DND-41 (cell line): ENCODE results near the gene TADA2B.
"Not testable (repeated sequence)": the region's sequence is repeated elsewhere in the genome, so short reads cannot be mapped to it uniquely, and the experiment has no call there.

Source experiments
- ATAC-seq: fragments of 200-7000 bp; cut with Tn5 transposase; 3 replicates; pipeline ENCODE4 v1.9.1; 2021; ENCODE audit warnings: low read depth; ENCODE audit not compliant: insufficient read depth
- DNase-seq: peaks from one replicate; pipeline ENCODE4 v3.0.0-alpha.2; 2020
- H2AFZ ChIP-seq: 2 replicates; pipeline ENCODE4 v1.6.0; 2012; ENCODE audit warnings: low read depth, low read length
- H3K27ac ChIP-seq: 2 replicates; pipeline ENCODE4 v1.5.1; 2012; ENCODE audit warnings: low read length, inconsistent platforms
- H3K27me3 ChIP-seq: fragments of 200-600 bp; sonication (generic); 2 replicates; pipeline ENCODE4 v1.6.0; 2012; ENCODE audit warnings: low read length, mild to moderate bottlenecking, inconsistent platforms; ENCODE audit not compliant: insufficient read depth, poor library complexity
- H3K36me3 ChIP-seq: 2 replicates; pipeline ENCODE4 v1.5.1; 2012; ENCODE audit warnings: low read length, inconsistent platforms; ENCODE audit not compliant: insufficient read depth
- H3K4me1 ChIP-seq: 2 replicates; pipeline ENCODE4 v1.5.1; 2012; ENCODE audit warnings: mild to moderate bottlenecking, low read length; ENCODE audit not compliant: insufficient read depth
- H3K4me2 ChIP-seq: 2 replicates; pipeline ENCODE4 v1.6.0; 2012; ENCODE audit warnings: mild to moderate bottlenecking, moderate library complexity, low read length, inconsistent platforms; ENCODE audit not compliant: insufficient read depth
- H3K4me3 ChIP-seq, 2 experiments: fragments of 200-600 bp in 1 of 2; shearing (Covaris generic) in 1 of 2; 2 replicates each; pipeline ENCODE4 v1.5.1; 2012 to 2016; ENCODE audit warnings: inconsistent platforms in 2 of 2, low read length in 2 of 2, mild to moderate bottlenecking in 2 of 2, low read depth in 1 of 2, moderate library complexity in 1 of 2
- H3K79me2 ChIP-seq: 2 replicates; pipeline ENCODE4 v1.6.0; 2012; ENCODE audit warnings: low read length, inconsistent platforms; ENCODE audit not compliant: insufficient read depth
- H3K9ac ChIP-seq: 2 replicates; pipeline ENCODE4 v1.6.0; 2012; ENCODE audit warnings: low read depth, mild to moderate bottlenecking, inconsistent platforms, low read length, moderate library complexity
- H3K9me3 ChIP-seq: 2 replicates; pipeline ENCODE4 v1.5.1; 2012; ENCODE audit warnings: low read length, moderate library complexity, mild to moderate bottlenecking, inconsistent platforms; ENCODE audit not compliant: insufficient read depth, severe bottlenecking
- H4K20me1 ChIP-seq: 2 replicates; pipeline ENCODE4 v1.6.0; 2012; ENCODE audit warnings: low read length; ENCODE audit not compliant: insufficient read depth
- CTCF ChIP-seq: IDR thresholded peaks from 2 replicates; pipeline ENCODE4 v1.5.1; 2012; ENCODE audit warnings: borderline replicate concordance, low read length, moderate library complexity, mild to moderate bottlenecking; ENCODE audit not compliant: poor library complexity, severe bottlenecking; ENCODE audit errors: extremely low read depth
- EZH2 ChIP-seq: IDR thresholded peaks from 3 replicates; pipeline ENCODE4 v1.6.1; 2012; ENCODE audit warnings: borderline replicate concordance, low read depth, mild to moderate bottlenecking, moderate library complexity, low read length, inconsistent platforms; ENCODE audit not compliant: severe bottlenecking

The TADA2B gene

DNA sequence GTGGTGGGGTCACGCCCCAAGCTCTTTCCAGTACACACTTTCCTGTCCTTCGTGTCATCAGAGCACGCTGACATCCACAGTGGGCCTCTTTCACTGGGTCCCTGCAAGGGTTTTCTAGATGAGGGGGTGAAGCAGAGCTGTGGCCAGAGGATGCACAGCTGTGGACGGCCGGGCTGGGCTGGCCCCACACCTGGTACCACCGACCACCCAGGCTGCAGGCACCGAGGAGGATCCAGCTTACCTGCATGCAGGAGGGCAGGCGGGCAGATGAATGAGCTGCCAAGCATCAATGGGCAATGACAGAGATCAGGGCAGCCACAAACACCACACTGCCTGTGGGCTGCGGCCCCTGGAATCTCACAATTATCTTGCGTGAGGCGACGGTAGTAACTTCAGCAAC is 34.2 kb downstream of the TADA2B start:
- DNase-seq (no peak), ATAC-seq (no peak)
- Histone ChIP-seq H3K36me3 (no peaks in the 10 kb centered on the region), H3K27me3 (no peaks in the 10 kb centered on the region), H4K20me1 (peaks cover 7% of the 10 kb centered on the region), H3K4me3 (no peak overlapping the region), H3K27ac (no peak overlapping the region), H3K4me1 (no peaks in the 10 kb centered on the region), H3K79me2 (no peaks in the 10 kb centered on the region), H3K4me2 (no peak overlapping the region), H3K9me3 (no peaks in the 10 kb centered on the region), H3K9ac (no peak overlapping the region), H2AFZ (no peak overlapping the region)
- TF ChIP-seq EZH2 (no peak), CTCF (no peak)

GRCh38 chr4:7078025-7078424 is 34.9 kb downstream of the TADA2B start:
- no peak overlapping the region for H3K27ac ChIP-seq
- H3K9ac ChIP-seq = no peak overlapping the region
- H4K20me1 ChIP-seq = peaks cover 7% of the 10 kb centered on the region
- H2AFZ ChIP-seq = no peak overlapping the region
- H3K4me1 ChIP-seq = no peaks in the 10 kb centered on the region
- no peaks in the 10 kb centered on the region for H3K36me3 ChIP-seq
- no peaks in the 10 kb centered on the region for H3K79me2 ChIP-seq
- H3K9me3 ChIP-seq = no peaks in the 10 kb centered on the region
- no peak overlapping the region for H3K4me2 ChIP-seq
- DNase-seq (no peak), ATAC-seq (no peak)
- no peak for TF ChIP-seq CTCF
- no peaks in the 10 kb centered on the region for H3K27me3 ChIP-seq
- H3K4me3 ChIP-seq = no peak overlapping the region

DNA sequence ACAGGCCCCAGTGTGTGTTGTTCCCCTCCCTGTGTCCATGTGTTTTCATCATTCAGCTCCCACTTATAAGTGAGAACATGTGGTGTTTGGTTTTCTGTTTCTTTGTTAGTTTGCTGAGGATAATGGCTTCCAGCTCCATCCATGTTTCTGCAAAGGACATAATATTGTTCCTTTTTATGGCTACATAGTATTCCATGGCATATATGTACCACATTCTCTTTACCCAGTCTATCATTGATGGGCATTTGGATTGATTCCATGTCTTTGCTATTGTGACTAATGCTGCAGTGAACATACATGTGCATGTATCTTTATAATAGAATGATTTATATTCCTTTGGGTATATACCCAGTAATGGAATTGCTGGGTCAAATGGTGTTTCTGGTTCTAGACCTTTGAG is 36.3 kb downstream of the TADA2B start:
- not testable (repeated sequence) for H3K4me1 ChIP-seq, H3K4me2 ChIP-seq, H4K20me1 ChIP-seq, ATAC-seq, H3K79me2 ChIP-seq, H3K9me3 ChIP-seq, DNase-seq, H3K27ac ChIP-seq, H3K27me3 ChIP-seq, H3K4me3 ChIP-seq, H3K9ac ChIP-seq, H2AFZ ChIP-seq, H3K36me3 ChIP-seq

DNA sequence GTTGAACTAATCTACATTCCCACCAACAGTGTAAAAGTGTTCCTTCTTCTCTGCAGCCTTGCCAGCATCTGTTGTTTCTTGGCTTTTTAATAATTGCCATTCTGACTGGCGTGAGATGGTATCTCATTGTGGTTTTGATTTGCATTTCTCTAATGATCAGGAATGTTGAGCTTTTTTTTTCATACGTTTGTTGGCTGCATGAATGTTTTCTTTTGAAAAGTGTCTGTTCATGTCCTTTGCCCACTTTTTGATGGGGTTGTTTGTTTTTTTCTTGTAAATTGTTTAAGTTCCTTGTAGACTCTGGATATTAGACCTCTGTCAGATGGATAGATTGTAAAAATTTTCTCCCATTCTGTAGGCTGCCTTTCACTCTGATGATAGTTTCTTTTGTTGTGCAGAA is 36.7 kb downstream of the TADA2B start:
- not testable (repeated sequence) for H3K4me3 ChIP-seq, H3K36me3 ChIP-seq, H3K79me2 ChIP-seq, H3K9ac ChIP-seq, H2AFZ ChIP-seq, H3K4me2 ChIP-seq, H3K27ac ChIP-seq, H3K9me3 ChIP-seq, H4K20me1 ChIP-seq, H3K27me3 ChIP-seq, DNase-seq, ATAC-seq, H3K4me1 ChIP-seq
